DMS 273 treated with DMSO at 0.1 percent for 48 hours (cell line): ENCODE data around the gene MOAP1.
"Not testable (repeated sequence)": the region's sequence is repeated elsewhere in the genome, so short reads cannot be mapped to it uniquely, and the experiment has no call there.

ENCODE experiments used
- DNase-seq: peaks from one replicate; lab custom pipeline; 2025; lab: John Stamatoyannopoulos, UW

The MOAP1 gene

GRCh38 chr14:93142854-93143652 is 41.6 kb downstream of the MOAP1 start:
- no peak for DNase-seq

GRCh38 chr14:93137864-93138263 is 46.8 kb downstream of the MOAP1 start:
- DNase-seq, result peak; percentile 37

GRCh38 chr14:93136508-93136907 is 48.2 kb downstream of the MOAP1 start:
- DNase-seq, result not testable (repeated sequence)

- DNase-seq, result no peak
Observed at GRCh38 chr14:93136009-93136408, 48.7 kb downstream of the MOAP1 start.

GRCh38 chr14:93135399-93135798 is 49.3 kb downstream of the MOAP1 start:
- DNase-seq, result no peak

- no peak for DNase-seq
Observed at GRCh38 chr14:93133464-93133863, 51.2 kb downstream of the MOAP1 start.

- DNase-seq, result no peak
Observed at GRCh38 chr14:93132472-93133065, 52.1 kb downstream of the MOAP1 start.
